MCF 10A (cell line): Measurements from ENCODE around the gene YTHDC1. TPM values are rescaled to one million over a fixed set of nuclear protein-coding genes. Genes with fewer than 3 reads are reported as not detected.

ENCODE experiments used
- BruUV-seq: library from RNA; stranded (reverse); fragments of 400-500 nt; replicated peaks from 2 replicates; lab custom pipeline; 2021; lab: Mats Ljungman, UMichigan
- CTCF ChIA-PET: fragments of 300-600 bp; sonication (Branson Sonifier 250); formaldehyde crosslinking; extraction: SDS; loops from one replicate; lab custom pipeline; 2021; ENCODE audit warnings: antibody characterized with exemption, inconsistent platforms; lab: Yijun Ruan, JAX
- POLR2A ChIA-PET: fragments of 300-600, 350-650 bp; sonication (Branson Sonifier 250); formaldehyde crosslinking; extraction: SDS; loops from one replicate; lab custom pipeline; 2020; ENCODE audit warnings: antibody characterized with exemption, inconsistent platforms; lab: Yijun Ruan, JAX
- DNase-seq: peaks from one replicate; pipeline ENCODE4 v3.0.0-alpha.2; 2018; ENCODE audit not compliant: unreplicated experiment
- H3K27ac Mint-ChIP-seq: one replicate; pipeline ENCODE4 v1.8.0; 2022; ENCODE audit warnings: mild to moderate bottlenecking, low read depth, mixed read lengths; ENCODE audit not compliant: unreplicated experiment
- H3K27me3 Mint-ChIP-seq: one replicate; pipeline ENCODE4 v1.8.0; 2022; ENCODE audit warnings: mixed read lengths; ENCODE audit not compliant: insufficient read depth, unreplicated experiment
- H3K36me3 Mint-ChIP-seq: one replicate; pipeline ENCODE4 v1.8.0; 2022; ENCODE audit warnings: mild to moderate bottlenecking, moderate library complexity, mixed read lengths; ENCODE audit not compliant: insufficient read depth, unreplicated experiment
- H3K4me1 Mint-ChIP-seq: one replicate; pipeline ENCODE4 v1.8.0; 2022; ENCODE audit warnings: mixed read lengths; ENCODE audit not compliant: insufficient read depth, unreplicated experiment
- H3K4me3 Mint-ChIP-seq: one replicate; pipeline ENCODE4 v1.8.0; 2022; ENCODE audit warnings: mild to moderate bottlenecking, moderate library complexity, mixed read lengths; ENCODE audit not compliant: unreplicated experiment
- H3K9me3 Mint-ChIP-seq: one replicate; pipeline ENCODE4 v1.8.0; 2022; ENCODE audit warnings: mixed read lengths; ENCODE audit not compliant: unreplicated experiment
- CTCF ChIP-seq: fragments of 200-600 bp; IDR thresholded peaks from one replicate; pipeline ENCODE4 v1.8.0; 2022; ENCODE audit warnings: antibody characterized with exemption, mild to moderate bottlenecking; ENCODE audit not compliant: unreplicated experiment
- intact Hi-C: fragments of 100-400 bp; cut with micrococcal nuclease; formaldehyde crosslinking; loops from 2 replicates; pipeline ENCODE4 v1.14.1; 2022
- total RNA-seq: library from RNA; stranded (reverse); gene quantifications from 2 replicates; pipeline ENCODE4 v1.2.3, GENCODE V29; 2022

The YTHDC1 gene
- total RNA-seq, 1 experiment from 2014 or later = 123 TPM

GRCh38 chr4:68344049-68344448 is 5.8 kb downstream of the YTHDC1 start:
- BruUV-seq = no TSS peak
- H3K9me3 Mint-ChIP-seq = no peaks in the 10 kb centered on the region
- intact Hi-C loops = no loop called here
- POLR2A ChIA-PET = interaction anchor here (0.6 to 2.2 kb wide), 9 partner anchors 11 to 94 kb away, joined by 3 to 25 read pairs (median 3); no protein-coding TSS in a partner anchor
- no peak for TF ChIP-seq CTCF
- peak overlapping the region; percentile 63 for H3K27ac Mint-ChIP-seq
- peaks cover 20% of the 10 kb centered on the region for H3K4me1 Mint-ChIP-seq
- H3K27me3 Mint-ChIP-seq = no peaks in the 10 kb centered on the region
- no peak for DNase-seq
- CTCF ChIA-PET = interaction anchor here (0.8 to 5.7 kb wide), 8 partner anchors 10 to 72 kb away, joined by 3 to 45 read pairs (median 4); no protein-coding TSS in a partner anchor
- peaks cover 16% of the 10 kb centered on the region for H3K36me3 Mint-ChIP-seq
- H3K4me3 Mint-ChIP-seq = no peak overlapping the region

- Mint-ChIP-seq H3K27ac (peak overlapping the region; percentile 90), H3K9me3 (no peaks in the 10 kb centered on the region), H3K36me3 (peaks cover 30% of the 10 kb centered on the region), H3K4me1 (peaks cover 27% of the 10 kb centered on the region), H3K27me3 (no peaks in the 10 kb centered on the region), H3K4me3 (peak overlapping the region; percentile 31)
- ChIA-PET POLR2A (interaction anchor here (0.9 to 2.9 kb wide), 5 partner anchors 8 to 34 kb away, joined by 3 to 15 read pairs (median 5); partner anchors contain the start of gene YTHDC1), CTCF (interaction anchor here (5.7 kb wide), 1 partner anchor 34 kb away, joined by 45 read pairs; no protein-coding TSS in a partner anchor)
- no TSS peak for BruUV-seq
- intact Hi-C loops = no loop called here
- no peak for TF ChIP-seq CTCF
- peak; percentile 74 for DNase-seq
Observed at GRCh38 chr4:68342134-68342533, 7.8 kb downstream of the YTHDC1 start.

DNA sequence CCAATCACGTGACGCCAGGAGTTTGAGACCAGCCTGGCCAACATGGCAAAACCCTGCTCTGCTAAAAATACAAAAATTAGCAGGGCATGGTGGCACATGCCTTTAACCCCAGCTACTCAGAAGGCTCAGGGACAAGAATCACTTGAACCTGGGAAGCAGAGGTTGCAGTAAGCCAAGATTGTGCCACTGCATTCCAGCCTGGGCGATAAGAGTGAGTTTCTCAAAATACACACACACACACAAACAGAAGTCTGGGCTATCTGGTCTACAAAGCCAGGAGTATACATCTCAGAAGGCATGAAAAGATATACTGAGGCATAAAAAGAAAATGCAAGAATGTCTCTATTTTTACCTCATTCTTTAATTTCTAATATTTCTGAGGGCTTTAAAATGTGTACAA is 11.3 kb downstream of the YTHDC1 start:
- Mint-ChIP-seq H3K27ac (no peak overlapping the region), H3K4me1 (peaks cover 18% of the 10 kb centered on the region), H3K9me3 (no peaks in the 10 kb centered on the region), H3K36me3 (peaks cover 51% of the 10 kb centered on the region), H3K27me3 (no peaks in the 10 kb centered on the region), H3K4me3 (no peak overlapping the region)
- intact Hi-C loops = no loop called here
- no peak for TF ChIP-seq CTCF
- ChIA-PET POLR2A (interaction anchor here (0.7 to 2.2 kb wide), 7 partner anchors 8 to 35 kb away, joined by 3 to 7 read pairs (median 4); no protein-coding TSS in a partner anchor), CTCF (interaction anchor here (0.7 to 1.3 kb wide), 3 partner anchors 23 to 529 kb away, joined by 3 to 5 read pairs (median 4); no protein-coding TSS in a partner anchor)
- no peak for DNase-seq
- BruUV-seq = no TSS peak

DNA sequence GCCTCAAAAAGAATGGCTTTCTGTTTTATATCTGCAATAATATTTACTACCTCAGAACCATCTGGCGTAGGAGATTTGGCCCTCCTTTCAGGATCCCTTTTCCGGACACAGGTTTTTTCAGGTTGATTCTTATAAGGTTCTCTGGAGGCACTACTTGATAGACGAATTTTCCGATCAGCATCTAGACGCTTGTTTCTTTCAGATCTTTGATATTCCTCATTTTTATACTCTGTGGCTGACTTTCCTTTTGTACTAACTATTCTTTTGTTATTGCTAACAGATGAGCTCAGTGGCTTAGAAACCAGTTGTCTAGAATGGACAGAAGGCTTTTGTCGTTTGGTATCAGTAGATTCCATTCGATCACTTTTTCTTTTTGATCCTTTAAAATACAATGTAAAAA is 12.4 kb downstream of the YTHDC1 start:
- peak overlapping the region; percentile 5 for H3K27ac Mint-ChIP-seq

More for the DNA sequence above, 12.4 kb downstream of the YTHDC1 start:
- TSS peak; percentile 68 for BruUV-seq
- H3K36me3 Mint-ChIP-seq = peaks cover 62% of the 10 kb centered on the region
- CTCF ChIA-PET = interaction anchor here (1.3 kb wide), 1 partner anchor 38 kb away, joined by 5 read pairs; no protein-coding TSS in a partner anchor
- no peak for TF ChIP-seq CTCF
- POLR2A ChIA-PET = interaction anchor here (0.9 to 2.2 kb wide), 4 partner anchors 11 to 38 kb away, joined by 3 to 7 read pairs (median 4); no protein-coding TSS in a partner anchor
- no peaks in the 10 kb centered on the region for H3K9me3 Mint-ChIP-seq
- no peak for DNase-seq
- H3K27me3 Mint-ChIP-seq = no peaks in the 10 kb centered on the region
- H3K4me1 Mint-ChIP-seq = peaks cover 18% of the 10 kb centered on the region
- no peak overlapping the region for H3K4me3 Mint-ChIP-seq
- intact Hi-C loops = no loop called here
